GM12873 (cell line): Measurements from ENCODE around the gene CREB3L2.

Source experiments
- TF ChIP-seq, protein P1 (sequence below): IDR thresholded peaks from 2 replicates; pipeline ENCODE4 v1.5.1; 2012; ENCODE audit warnings: low read depth, mild to moderate bottlenecking, moderate library complexity, low read length, control low read depth; ENCODE audit not compliant: insufficient read depth; ENCODE audit errors: missing control alignments

Gene CREB3L2

DNA sequence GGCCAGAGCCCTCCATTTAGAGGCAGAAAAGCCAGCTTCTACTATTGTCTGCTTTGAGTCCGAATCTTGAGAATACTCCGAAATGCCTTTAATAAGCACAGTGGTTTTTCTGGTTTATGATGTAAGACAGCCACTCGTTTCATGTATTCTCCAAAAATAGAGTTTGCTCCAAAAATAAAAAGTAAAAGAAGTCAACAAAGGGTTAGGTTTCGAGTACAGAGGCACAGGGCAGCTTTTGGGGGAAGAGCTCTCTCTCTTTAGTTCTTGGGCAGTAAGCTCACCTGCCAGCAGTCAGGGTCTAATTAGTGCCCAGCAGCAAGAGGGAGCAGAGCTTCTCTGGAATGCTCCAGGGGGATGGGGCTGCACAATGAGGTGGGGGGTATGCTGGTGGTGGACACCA lies 20.2 kb downstream of the CREB3L2 start:
- TF ChIP-seq, protein P1, sequence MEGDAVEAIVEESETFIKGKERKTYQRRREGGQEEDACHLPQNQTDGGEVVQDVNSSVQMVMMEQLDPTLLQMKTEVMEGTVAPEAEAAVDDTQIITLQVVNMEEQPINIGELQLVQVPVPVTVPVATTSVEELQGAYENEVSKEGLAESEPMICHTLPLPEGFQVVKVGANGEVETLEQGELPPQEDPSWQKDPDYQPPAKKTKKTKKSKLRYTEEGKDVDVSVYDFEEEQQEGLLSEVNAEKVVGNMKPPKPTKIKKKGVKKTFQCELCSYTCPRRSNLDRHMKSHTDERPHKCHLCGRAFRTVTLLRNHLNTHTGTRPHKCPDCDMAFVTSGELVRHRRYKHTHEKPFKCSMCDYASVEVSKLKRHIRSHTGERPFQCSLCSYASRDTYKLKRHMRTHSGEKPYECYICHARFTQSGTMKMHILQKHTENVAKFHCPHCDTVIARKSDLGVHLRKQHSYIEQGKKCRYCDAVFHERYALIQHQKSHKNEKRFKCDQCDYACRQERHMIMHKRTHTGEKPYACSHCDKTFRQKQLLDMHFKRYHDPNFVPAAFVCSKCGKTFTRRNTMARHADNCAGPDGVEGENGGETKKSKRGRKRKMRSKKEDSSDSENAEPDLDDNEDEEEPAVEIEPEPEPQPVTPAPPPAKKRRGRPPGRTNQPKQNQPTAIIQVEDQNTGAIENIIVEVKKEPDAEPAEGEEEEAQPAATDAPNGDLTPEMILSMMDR = no peak

DNA sequence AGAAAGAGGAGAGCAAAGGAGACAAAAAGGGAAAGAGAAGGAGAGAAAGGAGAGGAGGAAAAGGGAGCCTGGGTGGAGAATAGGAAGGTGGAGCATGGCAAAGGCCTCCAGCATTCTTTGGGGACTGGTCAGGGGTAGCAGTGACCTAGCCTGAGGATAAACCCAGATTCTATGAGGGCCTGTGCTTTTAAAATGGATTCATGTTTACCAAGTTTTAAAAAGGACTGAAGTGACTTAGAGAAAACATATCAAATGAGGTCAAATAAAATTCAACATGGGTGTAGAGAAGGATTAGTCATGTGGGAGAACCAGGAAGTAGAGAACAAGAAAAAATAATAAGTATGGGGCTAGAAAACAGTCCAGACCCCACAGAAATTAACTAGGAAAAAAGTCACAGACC lies 20.7 kb downstream of the CREB3L2 start:
- TF ChIP-seq, protein P1 = no peak

DNA sequence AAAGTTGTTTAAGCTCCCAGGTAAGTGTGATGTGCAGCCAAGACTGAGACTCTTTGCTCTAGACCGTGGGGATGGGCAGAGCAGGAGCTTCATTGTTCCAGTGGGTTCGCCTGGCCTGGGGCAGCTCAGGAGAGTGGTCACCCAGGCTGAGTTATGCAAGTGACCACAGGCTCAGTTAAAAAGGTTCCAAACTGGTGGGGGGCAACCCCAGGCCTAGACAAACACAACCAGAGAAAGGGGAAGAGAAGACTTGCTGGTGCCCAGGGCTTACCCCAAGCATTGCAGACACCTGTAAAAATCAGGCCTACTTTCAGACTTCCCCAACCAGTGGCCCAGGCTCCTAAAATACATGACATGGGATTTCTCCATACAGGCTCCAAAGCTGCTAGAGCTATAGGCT lies 21.6 kb downstream of the CREB3L2 start:
- TF ChIP-seq, protein P1 = no peak

DNA sequence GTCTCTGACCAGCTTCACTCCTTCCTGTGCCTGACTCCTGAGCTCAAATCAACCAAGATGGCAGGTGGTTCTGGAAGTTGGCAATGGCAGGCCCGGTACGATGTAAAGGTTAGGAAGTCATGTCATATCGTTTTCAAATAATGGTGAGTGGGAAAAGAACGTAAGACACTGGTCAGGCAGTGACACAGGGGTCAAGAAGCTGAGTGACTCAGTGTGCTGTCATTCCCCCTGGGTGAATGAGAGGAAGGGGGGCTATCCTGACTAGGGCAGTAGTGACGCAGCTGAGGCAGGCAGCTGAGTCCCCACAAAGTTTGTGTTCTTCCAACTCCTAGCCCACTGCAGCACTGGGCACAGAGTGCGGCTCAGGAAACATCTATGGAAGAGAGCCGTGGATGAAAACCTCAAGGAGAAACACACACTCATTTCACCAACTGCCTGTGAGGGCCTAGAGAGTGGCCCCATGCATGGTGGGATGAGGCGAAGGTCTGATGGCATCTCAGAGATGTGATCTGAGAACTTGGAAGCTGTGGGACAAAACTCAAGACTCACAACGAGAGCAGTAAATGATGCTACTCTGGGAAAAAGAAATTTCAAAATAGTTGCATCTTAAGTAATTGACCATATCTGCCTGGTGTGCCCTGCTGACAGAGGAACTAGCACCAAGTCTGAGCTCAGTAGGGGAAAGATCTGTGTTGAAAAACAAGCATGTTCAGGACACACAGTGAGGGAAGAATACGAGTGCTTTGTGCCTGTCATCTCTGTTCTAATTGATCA lies 23.2 kb downstream of the CREB3L2 start:
- TF ChIP-seq, protein P1 = no peak

DNA sequence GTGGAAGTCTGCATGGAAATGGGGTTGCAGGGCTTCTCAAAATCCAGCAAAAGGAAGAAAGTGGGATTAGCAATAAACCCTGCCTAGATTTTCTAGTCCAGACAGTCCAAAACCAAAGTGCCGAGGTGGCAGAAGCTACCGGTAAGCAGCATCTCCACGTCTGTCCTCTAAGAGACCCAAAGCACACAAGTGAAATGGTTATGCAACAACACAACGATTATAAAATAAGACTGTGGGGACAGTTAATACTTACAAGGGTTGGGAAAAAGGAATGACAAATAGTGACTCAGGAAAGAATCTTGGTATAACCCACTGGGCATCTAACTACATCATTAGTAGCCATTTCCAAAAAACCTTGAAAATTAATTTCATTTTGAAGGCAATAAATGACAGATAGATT lies 24.7 kb downstream of the CREB3L2 start:
- TF ChIP-seq, protein P1 = no peak

DNA sequence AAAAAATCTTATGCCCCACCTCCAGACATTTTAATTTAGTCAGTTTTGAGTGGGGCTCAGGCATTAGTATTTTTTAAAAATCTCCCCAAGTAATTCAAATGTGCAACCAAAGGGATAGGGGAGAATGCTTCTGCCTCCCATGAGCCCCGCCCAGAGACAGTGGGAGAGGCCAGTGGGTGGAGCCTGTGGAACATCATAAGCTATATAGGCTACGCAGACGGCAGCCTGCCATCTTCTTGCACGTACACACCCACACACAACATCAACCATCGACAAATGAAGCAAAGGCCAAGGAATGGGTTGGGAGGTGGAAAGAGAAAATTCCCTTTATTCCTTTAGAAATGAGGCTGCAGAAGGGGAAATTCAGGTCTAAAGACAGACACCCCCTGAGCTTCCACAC lies 25.2 kb downstream of the CREB3L2 start:
- TF ChIP-seq, protein P1 = no peak

DNA sequence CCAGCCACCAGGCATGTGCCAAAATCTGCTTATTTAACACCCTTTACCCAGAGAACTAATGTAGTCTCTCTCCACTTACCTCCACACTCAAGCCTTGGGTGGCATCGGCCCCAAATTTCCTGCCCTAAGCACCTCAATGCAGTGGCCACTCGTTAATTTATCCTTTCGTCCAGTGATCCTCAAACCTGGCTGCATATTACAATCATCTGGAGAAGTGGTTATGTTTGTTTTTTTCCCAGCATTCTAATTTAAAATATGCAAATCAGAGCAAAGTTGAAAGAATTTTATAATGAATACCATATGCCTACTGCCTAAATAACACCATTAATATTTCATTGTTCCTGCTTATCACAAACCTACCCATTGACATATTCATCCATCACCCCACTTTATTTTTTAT lies 25.7 kb downstream of the CREB3L2 start:
- TF ChIP-seq, protein P1 = no peak
